Lung microvascular endothelial cell (primary cell): Measurements from ENCODE around the gene URGCP. TPM values are rescaled to one million over a fixed set of nuclear protein-coding genes. Genes with fewer than 3 reads are reported as not detected.

Experiments used
- DNase-seq, 2 donors: peaks; one replicate each; pipeline versions ENCODE4 v3.0.0 to v3.0.0-alpha.2; 2010; ENCODE audit warnings: low read depth in 2 of 2
- total RNA-seq: library from RNA; depleted of rRNA; stranded (reverse); fragments of >200 nt; gene quantifications from 2 replicates; pipeline ENCODE4 v1.2.1, GENCODE V29; 2014

Gene URGCP
- total RNA-seq = 14.6 and 20.0 TPM in 2 replicates

- peak; percentile 47 to 49 for DNase-seq
Measured at GRCh38 chr7:43906331-43907010, at the start of gene URGCP. TSS of gene URGCP (minus strand) at chr7:43906596. CDS start at chr7:43906575, 21 bp downstream.

- DNase-seq = no peak
Measured at GRCh38 chr7:43956027-43956426, 49.6 kb upstream of the URGCP start.

GRCh38 chr7:43954524-43955228 lies 48.3 kb upstream of the URGCP start:
- peak; percentile 71 to 76 for DNase-seq

- DNase-seq = no peak
Measured at GRCh38 chr7:43953071-43953470, 46.7 kb upstream of the URGCP start.

- DNase-seq = no peak
Measured at GRCh38 chr7:43952028-43952427, 45.6 kb upstream of the URGCP start.

GRCh38 chr7:43944286-43944685 lies 37.9 kb upstream of the URGCP start:
- no peak for DNase-seq

- no peak for DNase-seq
Measured at GRCh38 chr7:43943417-43944187, 37.2 kb upstream of the URGCP start.

GRCh38 chr7:43942997-43943396 lies 36.6 kb upstream of the URGCP start:
- no peak for DNase-seq

- DNase-seq = no peak
Measured at GRCh38 chr7:43942250-43942649, 35.9 kb upstream of the URGCP start.

GRCh38 chr7:43938892-43939482 lies 32.6 kb upstream of the URGCP start:
- DNase-seq = no peak

- DNase-seq = no peak
Measured at GRCh38 chr7:43937444-43937843, 31.0 kb upstream of the URGCP start.

GRCh38 chr7:43933902-43934560 lies 27.6 kb upstream of the URGCP start:
- DNase-seq = no peak

GRCh38 chr7:43931346-43931745 lies 24.9 kb upstream of the URGCP start:
- DNase-seq = no peak

GRCh38 chr7:43929529-43930457 lies 23.4 kb upstream of the URGCP start:
- no peak for DNase-seq

- no peak for DNase-seq
Measured at GRCh38 chr7:43927810-43928209, 21.4 kb upstream of the URGCP start.

GRCh38 chr7:43926798-43927123 lies 20.4 kb upstream of the URGCP start:
- no peak for DNase-seq

GRCh38 chr7:43925984-43926797 lies 19.8 kb upstream of the URGCP start, which contains the start of gene UBE2D4:
TSS of gene UBE2D4 (plus strand) at chr7:43926436. CDS start at chr7:43926533, 97 bp downstream.
- DNase-seq = peak; percentile 73 to 85

- DNase-seq = no peak
Measured at GRCh38 chr7:43922726-43923125, 16.3 kb upstream of the URGCP start.

GRCh38 chr7:43921423-43921822 lies 15.0 kb upstream of the URGCP start:
- no peak for DNase-seq
